HG03460 (cell line): ENCODE results near the gene RNF8.
"Not testable (repeated sequence)": the region's sequence is repeated elsewhere in the genome, so short reads cannot be mapped to it uniquely, and the experiment has no call there.

ENCODE experiments used
- ATAC-seq: cut with Tn5 transposase; IDR thresholded peaks from one replicate; pipeline ENCODE4 v1.9.1; 2021; ENCODE audit not compliant: unreplicated experiment

Gene RNF8

DNA sequence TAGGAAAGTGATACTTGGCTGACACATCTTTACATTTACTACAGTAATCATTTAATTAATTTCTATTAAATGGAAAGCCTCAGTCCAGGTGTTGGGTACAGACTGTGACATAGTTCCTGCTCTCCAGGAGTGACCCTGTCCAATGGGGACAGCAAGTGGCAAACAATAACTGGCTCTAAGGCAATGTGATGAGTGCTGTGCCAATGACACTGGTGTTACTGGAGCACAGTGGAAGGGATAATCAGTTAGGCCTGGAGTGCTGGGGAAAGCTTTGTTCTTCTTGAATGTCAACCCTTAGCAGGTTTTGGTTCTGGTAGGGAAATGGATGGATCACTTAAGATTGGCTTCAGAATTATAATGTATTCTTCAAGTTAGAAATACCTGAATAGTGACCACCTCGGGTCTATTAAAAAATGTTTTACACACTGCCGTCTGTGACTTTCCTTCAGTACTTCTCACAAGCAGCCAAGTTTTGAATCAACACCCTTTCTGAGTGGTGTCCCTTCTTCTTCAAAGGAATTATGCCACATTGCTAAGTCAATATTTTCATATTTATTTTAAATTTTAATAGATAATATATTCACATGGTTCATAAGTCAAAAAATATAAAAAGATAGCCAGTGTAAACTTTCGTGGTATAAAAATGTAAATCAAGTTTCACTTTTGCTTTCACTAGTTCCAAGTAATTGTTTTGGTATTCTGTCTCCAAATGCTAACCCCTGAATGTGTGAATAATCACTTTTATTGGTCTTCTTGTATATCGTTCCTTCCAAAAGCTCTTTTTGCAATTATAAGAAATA, 88.8 kb downstream of the RNF8 start:
- ATAC-seq = no peak

DNA sequence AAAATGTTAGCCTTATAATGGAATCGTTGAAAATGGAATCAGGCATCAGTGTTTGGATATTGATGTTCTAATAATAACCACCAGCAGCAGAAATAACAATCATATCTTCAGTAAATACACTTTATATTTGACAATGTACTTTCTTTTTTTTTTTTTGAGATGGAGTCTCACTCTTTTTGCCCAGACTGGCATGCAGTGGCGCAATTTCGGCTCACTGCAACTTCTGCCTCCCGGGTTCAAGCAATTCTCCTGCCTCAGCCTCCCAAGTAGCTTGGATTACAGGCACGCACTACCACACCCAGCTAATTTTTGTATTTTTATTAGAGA, 89.4 kb downstream of the RNF8 start:
- not testable (repeated sequence) for ATAC-seq
